ENCODE results near the gene MAGI2.

MAGI2 gene

GRCh38 chr7:79287981-79288380 is 165.5 kb downstream of the MAGI2 start:
- Histone ChIP-seq H3K27ac (ENCODE audit: poor library complexity, severe bottlenecking) (no peak overlapping the region), H3K36me3 (ENCODE audit: low read depth) (no peaks in the 10 kb centered on the region), H3K27me3 (ENCODE audit: insufficient read depth, poor library complexity, severe bottlenecking) (no peaks in the 10 kb centered on the region), H3K9me3 (ENCODE audit: severe bottlenecking) (no peaks in the 10 kb centered on the region), H3K4me1 (ENCODE audit: insufficient read depth, poor library complexity, severe bottlenecking) (peaks cover 35% of the 10 kb centered on the region), H3K4me3 (ENCODE audit: severe bottlenecking) (no peak overlapping the region)
- no peak for TF ChIP-seq CTCF (IDR thresholded peaks at IDR 0.05; ENCODE audit: poor library complexity, severe bottlenecking)
- ATAC-seq (ENCODE audit: low read depth) (no peak), DNase-seq (ENCODE audit: low spot score) (no peak)

- Histone ChIP-seq H3K36me3 (ENCODE audit: low read depth) (no peaks in the 10 kb centered on the region), H3K4me1 (ENCODE audit: insufficient read depth, poor library complexity, severe bottlenecking) (peaks cover 41% of the 10 kb centered on the region)
- TF ChIP-seq CTCF (IDR thresholded peaks at IDR 0.05; ENCODE audit: poor library complexity, severe bottlenecking), result no peak
These were observed 167.3 kb downstream of the MAGI2 start for GRCh38 chr7:79286181-79286580.

GRCh38 chr7:79285756-79286155 is 167.7 kb downstream of the MAGI2 start:
- H3K4me1 ChIP-seq (ENCODE audit: insufficient read depth, poor library complexity, severe bottlenecking), result peaks cover 39% of the 10 kb centered on the region
- no peaks in the 10 kb centered on the region for H3K27me3 ChIP-seq (ENCODE audit: insufficient read depth, poor library complexity, severe bottlenecking)
- H3K36me3 ChIP-seq (ENCODE audit: low read depth), result no peaks in the 10 kb centered on the region
- no peak overlapping the region for H3K4me3 ChIP-seq (ENCODE audit: severe bottlenecking)
- H3K27ac ChIP-seq (ENCODE audit: poor library complexity, severe bottlenecking), result no peak overlapping the region
- H3K9me3 ChIP-seq (ENCODE audit: severe bottlenecking), result no peaks in the 10 kb centered on the region
- no peak for DNase-seq (ENCODE audit: low spot score)
- ATAC-seq (ENCODE audit: low read depth), result no peak
- no peak for TF ChIP-seq CTCF (IDR thresholded peaks at IDR 0.05; ENCODE audit: poor library complexity, severe bottlenecking)

More at GRCh38 chr7:79286181-79286580, 167.3 kb downstream of the MAGI2 start:
- no peak for DNase-seq (ENCODE audit: low spot score)
- H3K27ac ChIP-seq (ENCODE audit: poor library complexity, severe bottlenecking), result no peak overlapping the region
- no peak overlapping the region for H3K4me3 ChIP-seq (ENCODE audit: severe bottlenecking)
- no peaks in the 10 kb centered on the region for H3K27me3 ChIP-seq (ENCODE audit: insufficient read depth, poor library complexity, severe bottlenecking)
- ATAC-seq (ENCODE audit: low read depth), result no peak
- H3K9me3 ChIP-seq (ENCODE audit: severe bottlenecking), result no peaks in the 10 kb centered on the region

GRCh38 chr7:79284211-79284610 is 169.3 kb downstream of the MAGI2 start:
- H3K27ac ChIP-seq (ENCODE audit: poor library complexity, severe bottlenecking), result peak overlapping the region; percentile 98
- no peaks in the 10 kb centered on the region for H3K36me3 ChIP-seq (ENCODE audit: low read depth)
- H3K4me1 ChIP-seq (ENCODE audit: insufficient read depth, poor library complexity, severe bottlenecking), result peaks cover 34% of the 10 kb centered on the region
- no peak overlapping the region for H3K4me3 ChIP-seq (ENCODE audit: severe bottlenecking)
- H3K9me3 ChIP-seq (ENCODE audit: severe bottlenecking), result no peaks in the 10 kb centered on the region
- TF ChIP-seq CTCF (IDR thresholded peaks at IDR 0.05; ENCODE audit: poor library complexity, severe bottlenecking), result no peak
- ATAC-seq (ENCODE audit: low read depth) (no peak), DNase-seq (ENCODE audit: low spot score) (no peak)
- H3K27me3 ChIP-seq (ENCODE audit: insufficient read depth, poor library complexity, severe bottlenecking), result no peaks in the 10 kb centered on the region

GRCh38 chr7:79282882-79283602 is 170.4 kb downstream of the MAGI2 start:
- no peaks in the 10 kb centered on the region for H3K36me3 ChIP-seq (ENCODE audit: low read depth)
- ATAC-seq (ENCODE audit: low read depth), result peak; percentile 96

More at GRCh38 chr7:79282882-79283602, 170.4 kb downstream of the MAGI2 start:
- H3K27ac ChIP-seq (ENCODE audit: poor library complexity, severe bottlenecking), result peak overlapping the region; percentile 98
- no peaks in the 10 kb centered on the region for H3K27me3 ChIP-seq (ENCODE audit: insufficient read depth, poor library complexity, severe bottlenecking)
- TF ChIP-seq CTCF (IDR thresholded peaks at IDR 0.05; ENCODE audit: poor library complexity, severe bottlenecking), result no peak
- no peak overlapping the region for H3K4me3 ChIP-seq (ENCODE audit: severe bottlenecking)
- no peak for DNase-seq (ENCODE audit: low spot score)
- peaks cover 34% of the 10 kb centered on the region for H3K4me1 ChIP-seq (ENCODE audit: insufficient read depth, poor library complexity, severe bottlenecking)
- no peaks in the 10 kb centered on the region for H3K9me3 ChIP-seq (ENCODE audit: severe bottlenecking)
